SK-N-SH (cell line): ENCODE results near the gene KCNMB1. TPM values are rescaled to one million over a fixed set of nuclear protein-coding genes. Genes with fewer than 3 reads are reported as not detected.

Source experiments
- CTCF ChIA-PET: fragments of 300-600, 350-600 bp; formaldehyde crosslinking; extraction: SDS; loops from one replicate; lab custom pipeline; 2021; lab: Yijun Ruan, JAX
- POLR2A ChIA-PET: fragments of 350-600 bp; sonication (Branson Sonifier 250); formaldehyde crosslinking; extraction: SDS; loops from one replicate; lab custom pipeline; 2020; ENCODE audit warnings: antibody characterized with exemption, inconsistent platforms; lab: Yijun Ruan, JAX
- DNase-seq: peaks from one replicate; pipeline ENCODE4 v3.0.0; 2012
- H2AFZ ChIP-seq: fragments of 200-600 bp; sonication (generic); 2 replicates; pipeline ENCODE4 v1.8.1; 2016; ENCODE audit warnings: antibody characterized with exemption, mild to moderate bottlenecking, low read depth
- H3F3A ChIP-seq: fragments of 200-600 bp; sonication (generic); replicated peaks from 2 replicates; pipeline ENCODE3; 2016; ENCODE audit warnings: antibody characterized with exemption, mild to moderate bottlenecking; ENCODE audit not compliant: insufficient read depth
- H3K27ac ChIP-seq, 2 experiments: fragments of 200-500 bp in 1 of 2; fragments of 200-600 bp in 1 of 2; sonication (Bioruptor generic) in 1 of 2; sonication (generic), shearing (Covaris generic) in 1 of 2; 2 replicates each; pipeline versions ENCODE4 v1.5.1 to v1.6.1; 2014 to 2016; ENCODE audit warnings: low read depth in 2 of 2, inconsistent platforms in 1 of 2, low read length in 1 of 2, mild to moderate bottlenecking in 1 of 2, mixed read lengths in 1 of 2
- H3K27me3 ChIP-seq: fragments of 200-600 bp; sonication (generic), shearing (Covaris generic); 2 replicates; pipeline ENCODE4 v1.6.1; 2016; ENCODE audit warnings: mixed run types; ENCODE audit not compliant: insufficient read depth
- H3K36me3 ChIP-seq, 2 experiments: fragments of 200-500 bp in 1 of 2; fragments of 200-600 bp in 1 of 2; sonication (Bioruptor generic) in 1 of 2; sonication (generic) in 1 of 2; replicated peaks in 1 of 2; 2 replicates each; pipeline versions ENCODE3 to v1.5.1; 2014 to 2016; ENCODE audit warnings: low read length in 1 of 2, mild to moderate bottlenecking in 1 of 2; ENCODE audit not compliant: insufficient read depth in 2 of 2, control insufficient read depth in 1 of 2
- H3K4me1 ChIP-seq, 2 experiments: fragments of 200-500 bp in 1 of 2; fragments of 200-600 bp in 1 of 2; sonication (Bioruptor generic) in 1 of 2; sonication (generic), shearing (Covaris generic) in 1 of 2; 2 replicates each; pipeline versions ENCODE4 v1.5.1 to v1.6.1; 2014 to 2016; ENCODE audit warnings: low read depth in 1 of 2, low read length in 1 of 2, mixed run types in 1 of 2; ENCODE audit not compliant: insufficient read depth in 2 of 2, control insufficient read depth in 1 of 2
- H3K4me2 ChIP-seq: fragments of 200-600 bp; sonication (generic), shearing (Covaris generic); 2 replicates; pipeline ENCODE4 v1.6.1; 2017; ENCODE audit warnings: mixed run types
- H3K4me3 ChIP-seq, 2 experiments: fragments of 200-500 bp in 1 of 2; fragments of 200-600 bp in 1 of 2; sonication (Bioruptor generic) in 1 of 2; sonication (generic), shearing (Covaris generic) in 1 of 2; 2 replicates each; pipeline versions ENCODE4 v1.5.1 to v1.8.1; 2014 to 2016; ENCODE audit warnings: low read depth in 2 of 2, inconsistent platforms in 1 of 2, low read length in 1 of 2, mild to moderate bottlenecking in 1 of 2, mixed read lengths in 1 of 2, moderate library complexity in 1 of 2
- H3K79me2 ChIP-seq: fragments of 200-600 bp; sonication (generic); 2 replicates; pipeline ENCODE4 v1.8.1; 2017; ENCODE audit warnings: mild to moderate bottlenecking; ENCODE audit not compliant: insufficient read depth
- H3K9ac ChIP-seq: fragments of 200-600 bp; sonication (generic); 2 replicates; pipeline ENCODE4 v1.6.1; 2017; ENCODE audit warnings: mixed run types
- H3K9me2 ChIP-seq: fragments of 200-600 bp; sonication (generic); 2 replicates; pipeline ENCODE4 v1.6.1; 2017; ENCODE audit warnings: mixed run types
- H3K9me3 ChIP-seq: fragments of 200-600 bp; sonication (generic); 2 replicates; pipeline ENCODE4 v1.6.1; 2017; ENCODE audit warnings: mixed run types, mild to moderate bottlenecking, moderate library complexity
- H4K20me1 ChIP-seq: fragments of 200-600 bp; sonication (generic); 2 replicates; pipeline ENCODE4 v1.6.1; 2017; ENCODE audit warnings: mild to moderate bottlenecking, mixed run types; ENCODE audit not compliant: insufficient read depth
- CTCF ChIP-seq: fragments of 200-600 bp; sonication (generic); IDR thresholded peaks from 2 replicates; pipeline ENCODE4 v1.6.1; 2017; ENCODE audit warnings: antibody characterized with exemption, mild to moderate bottlenecking, moderate library complexity
- ELF1 ChIP-seq: IDR thresholded peaks from 2 replicates; pipeline ENCODE4 v1.4.0; 2012
- EP300 ChIP-seq, 2 experiments: IDR thresholded peaks; 2 replicates each; pipeline versions ENCODE4 v1.4.0 to v1.6.1; 2012; ENCODE audit warnings: borderline replicate concordance in 1 of 2, low read depth in 1 of 2, low read length in 1 of 2
- EZH2phosphoT487 ChIP-seq: fragments of 200-600 bp; sonication (generic); IDR thresholded peaks from 2 replicates; pipeline ENCODE4 v1.6.1; 2017; ENCODE audit warnings: low read depth, mixed run types, mild to moderate bottlenecking, antibody characterized with exemption, moderate library complexity, borderline replicate concordance
- FOSL2 ChIP-seq: IDR thresholded peaks from 2 replicates; pipeline ENCODE4 v1.4.0; 2012; ENCODE audit warnings: low read depth, mild to moderate bottlenecking, moderate library complexity, borderline replicate concordance
- FOXM1 ChIP-seq: IDR thresholded peaks from 2 replicates; pipeline ENCODE4 v1.4.0; 2012; ENCODE audit warnings: low read depth, mild to moderate bottlenecking
- GABPA ChIP-seq: IDR thresholded peaks from 2 replicates; pipeline ENCODE4 v1.4.0; 2012; ENCODE audit warnings: low read depth, mild to moderate bottlenecking
- IRF3 ChIP-seq: fragments of 150-350 bp; IDR thresholded peaks from 2 replicates; pipeline ENCODE4 v1.6.1; 2016; ENCODE audit warnings: mild to moderate bottlenecking, low read depth, low read length
- MEF2A ChIP-seq: IDR thresholded peaks from 2 replicates; pipeline ENCODE4 v1.4.0; 2012; ENCODE audit warnings: low read depth, borderline replicate concordance
- NFIC ChIP-seq: IDR thresholded peaks from 2 replicates; pipeline ENCODE4 v1.4.0; 2012; ENCODE audit warnings: borderline replicate concordance
- NRF1 ChIP-seq: IDR thresholded peaks from 2 replicates; pipeline ENCODE4 v1.6.1; 2012; ENCODE audit warnings: low read depth, mild to moderate bottlenecking, low read length
- PBX3 ChIP-seq: IDR thresholded peaks from 2 replicates; pipeline ENCODE4; 2012
- RAD21 ChIP-seq: IDR thresholded peaks from 2 replicates; pipeline ENCODE4 v1.6.1; 2012; ENCODE audit warnings: mild to moderate bottlenecking, low read length
- RCOR1 ChIP-seq: fragments of 150-350 bp; IDR thresholded peaks from 2 replicates; pipeline ENCODE4 v1.6.1; 2017; ENCODE audit warnings: antibody characterized with exemption, low read length
- SIN3A ChIP-seq: IDR thresholded peaks from 2 replicates; pipeline ENCODE4 v1.6.1; 2012; ENCODE audit warnings: low read depth, mild to moderate bottlenecking, low read length, moderate library complexity, borderline replicate concordance
- TAF1 ChIP-seq: IDR thresholded peaks from 2 replicates; pipeline ENCODE4 v1.6.1; 2012; ENCODE audit warnings: low read depth, mild to moderate bottlenecking, low read length, moderate library complexity, borderline replicate concordance
- TEAD4 ChIP-seq: IDR thresholded peaks from 2 replicates; pipeline ENCODE4 v1.4.0; 2012; ENCODE audit warnings: mild to moderate bottlenecking, borderline replicate concordance; ENCODE audit not compliant: insufficient read depth
- USF1 ChIP-seq: IDR thresholded peaks from 2 replicates; pipeline ENCODE4 v1.4.0; 2012; ENCODE audit warnings: low read depth, borderline replicate concordance
- ZBTB33 ChIP-seq: IDR thresholded peaks from 2 replicates; pipeline ENCODE4 v1.4.0; 2012; ENCODE audit warnings: low read depth, borderline replicate concordance
- WGBS: methylation state at CpG from one replicate; pipeline ENCODE4 v1.1.6; 2017; ENCODE audit warnings: low lambda C conversion rate; 5-methylcytosine and 5-hydroxymethylcytosine counted together
- polyA plus RNA-seq, 3 experiments: library from polyadenylated mRNA; depleted of rRNA; stranded (reverse); fragments of >200 nt; gene quantifications; 2 replicates each; pipeline ENCODE4 v1.2.3, GENCODE V29; 2012

KCNMB1 gene
- polyA plus RNA-seq, 1 of the 3 experiments (the other 2 are of a cell fraction), result not detected

- no peak for DNase-seq
- ChIA-PET CTCF (interaction anchor here (0.6 to 1.1 kb wide), 2 partner anchors 38 to 1550 kb away, joined by 3 read pairs; no protein-coding TSS in a partner anchor), POLR2A (no interaction called here)
- H3K4me3 ChIP-seq, result no peak overlapping the region
- no peak overlapping the region for H3K9ac ChIP-seq
- TF ChIP-seq NRF1 (no peak), TAF1 (no peak), TEAD4 (no peak), CTCF (no peak), USF1 (no peak), RCOR1 (no peak), SIN3A (no peak), EZH2phosphoT487 (no peak), IRF3 (no peak), GABPA (no peak)
- no peaks in the 10 kb centered on the region for H3K27me3 ChIP-seq
- no peaks in the 10 kb centered on the region; a peak in 1 of 4 replicates for H3K4me1 ChIP-seq
- H3K79me2 ChIP-seq, result no peaks in the 10 kb centered on the region
- H4K20me1 ChIP-seq, result no peaks in the 10 kb centered on the region
- no peaks in the 10 kb centered on the region for H3F3A ChIP-seq
- no peak overlapping the region for H2AFZ ChIP-seq
- no peaks in the 10 kb centered on the region for H3K9me3 ChIP-seq
- no peaks in the 10 kb centered on the region for H3K36me3 ChIP-seq
- WGBS, result 62% methylated on average over 5 of the region's 5 CpGs
- no peaks in the 10 kb centered on the region for H3K9me2 ChIP-seq
- no peak overlapping the region for H3K4me2 ChIP-seq
- no peak overlapping the region for H3K27ac ChIP-seq
These were observed 57.1 kb downstream of the KCNMB1 start for GRCh38 chr5:170332058-170332457.

- Histone ChIP-seq H3K9ac (no peak overlapping the region), H4K20me1 (no peaks in the 10 kb centered on the region), H3F3A (no peaks in the 10 kb centered on the region), H3K9me3 (no peaks in the 10 kb centered on the region), H2AFZ (no peak overlapping the region), H3K4me1 (no peaks in the 10 kb centered on the region; a peak in 1 of 4 replicates), H3K4me2 (no peak overlapping the region), H3K4me3 (no peak overlapping the region), H3K27ac (no peak overlapping the region), H3K36me3 (no peaks in the 10 kb centered on the region), H3K79me2 (no peaks in the 10 kb centered on the region), H3K9me2 (no peaks in the 10 kb centered on the region), H3K27me3 (no peaks in the 10 kb centered on the region)
- no peak for DNase-seq
- whole genome bisulfite sequencing, result 75% methylated on average over 11 of the region's 11 CpGs
- ChIA-PET POLR2A (no interaction called here), CTCF (interaction anchor here (1.6 kb wide), 1 partner anchor 303 kb away, joined by 4 read pairs; no protein-coding TSS in a partner anchor)
- no peak for TF ChIP-seq MEF2A
- no peak for TF ChIP-seq ELF1
- TF ChIP-seq RCOR1, result no peak
- no peak for TF ChIP-seq EP300 (IDR thresholded peaks at IDR 0.05; ENCODE audit: borderline replicate concordance in 1 of 2, low read depth in 1 of 2, low read length in 1 of 2)
- TF ChIP-seq FOSL2, result no peak
- TF ChIP-seq TAF1, result no peak
- no peak for TF ChIP-seq ZBTB33
- TF ChIP-seq PBX3, result no peak
- TF ChIP-seq GABPA, result no peak
- TF ChIP-seq RAD21, result no peak
- TF ChIP-seq FOXM1, result no peak
- TF ChIP-seq SIN3A, result no peak
- no peak for TF ChIP-seq USF1
- no peak for TF ChIP-seq NFIC
- TF ChIP-seq EZH2phosphoT487, result no peak
These were observed 58.6 kb downstream of the KCNMB1 start for GRCh38 chr5:170330568-170331054.
